Neural cell (in vitro differentiated cells): ENCODE results near the gene RAB18.

Source experiments
- EP300 ChIP-seq: fragments of 450-650 bp; conservative IDR thresholded peaks from 2 replicates; pipeline ENCODE4 v1.6.1; 2014; ENCODE audit warnings: antibody characterized with exemption, mild to moderate bottlenecking, moderate library complexity; ENCODE audit not compliant: poor library complexity, severe bottlenecking
- EZH2 ChIP-seq: fragments of 200-600, 300-800 bp; shearing (Covaris generic), sonication (generic); IDR thresholded peaks from 2 replicates; pipeline ENCODE4 v1.6.1; 2014; ENCODE audit warnings: antibody characterized with exemption, low read length, borderline replicate concordance, mild to moderate bottlenecking; ENCODE audit not compliant: insufficient read depth, poor library complexity, severe bottlenecking
- POLR2AphosphoS5 ChIP-seq: IDR thresholded peaks from 2 replicates; pipeline ENCODE4 v1.6.1; 2012
- RAD21 ChIP-seq: fragments of 450-650 bp; conservative IDR thresholded peaks from 2 replicates; pipeline ENCODE4 v1.6.1; 2014; ENCODE audit warnings: antibody characterized with exemption, mild to moderate bottlenecking, moderate library complexity
- SMC3 ChIP-seq: fragments of 450-650 bp; conservative IDR thresholded peaks from 2 replicates; pipeline ENCODE4 v1.6.1; 2014; ENCODE audit warnings: antibody characterized with exemption, mild to moderate bottlenecking, moderate library complexity; ENCODE audit not compliant: poor library complexity
- TAF1 ChIP-seq: IDR thresholded peaks from 2 replicates; pipeline ENCODE4 v1.6.1; 2012; ENCODE audit warnings: low read depth
- TF ChIP-seq, protein P1 (sequence below): fragments of 450-650 bp; IDR thresholded peaks from 2 replicates; pipeline ENCODE4 v1.5.1; 2014; ENCODE audit warnings: antibody characterized with exemption, mild to moderate bottlenecking, moderate library complexity; ENCODE audit not compliant: poor library complexity, severe bottlenecking
- TF ChIP-seq, protein P2 (sequence below): IDR thresholded peaks from 2 replicates; pipeline ENCODE4 v1.6.1; 2012; ENCODE audit warnings: borderline replicate concordance

DNA sequence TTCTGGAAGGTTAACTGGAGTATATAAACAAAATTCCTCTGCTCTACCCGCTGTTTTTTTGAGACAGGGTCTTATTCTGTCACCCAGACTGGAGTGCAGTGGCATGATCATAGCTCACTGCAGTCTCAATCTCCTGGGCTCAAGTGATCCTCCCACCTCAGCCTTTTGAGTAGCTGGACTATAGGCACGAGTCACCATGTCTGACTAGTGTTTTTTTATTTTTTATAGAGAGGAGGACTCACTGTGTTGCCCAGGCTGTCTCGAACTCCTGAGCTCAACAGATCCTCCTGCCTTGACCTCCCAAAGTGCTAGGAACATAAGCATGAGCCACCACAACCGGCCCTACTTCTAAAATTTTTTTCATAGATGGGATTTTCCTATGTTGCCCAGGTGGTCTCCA, 2.2 kb downstream of the RAB18 start:
- TF ChIP-seq, protein P1, sequence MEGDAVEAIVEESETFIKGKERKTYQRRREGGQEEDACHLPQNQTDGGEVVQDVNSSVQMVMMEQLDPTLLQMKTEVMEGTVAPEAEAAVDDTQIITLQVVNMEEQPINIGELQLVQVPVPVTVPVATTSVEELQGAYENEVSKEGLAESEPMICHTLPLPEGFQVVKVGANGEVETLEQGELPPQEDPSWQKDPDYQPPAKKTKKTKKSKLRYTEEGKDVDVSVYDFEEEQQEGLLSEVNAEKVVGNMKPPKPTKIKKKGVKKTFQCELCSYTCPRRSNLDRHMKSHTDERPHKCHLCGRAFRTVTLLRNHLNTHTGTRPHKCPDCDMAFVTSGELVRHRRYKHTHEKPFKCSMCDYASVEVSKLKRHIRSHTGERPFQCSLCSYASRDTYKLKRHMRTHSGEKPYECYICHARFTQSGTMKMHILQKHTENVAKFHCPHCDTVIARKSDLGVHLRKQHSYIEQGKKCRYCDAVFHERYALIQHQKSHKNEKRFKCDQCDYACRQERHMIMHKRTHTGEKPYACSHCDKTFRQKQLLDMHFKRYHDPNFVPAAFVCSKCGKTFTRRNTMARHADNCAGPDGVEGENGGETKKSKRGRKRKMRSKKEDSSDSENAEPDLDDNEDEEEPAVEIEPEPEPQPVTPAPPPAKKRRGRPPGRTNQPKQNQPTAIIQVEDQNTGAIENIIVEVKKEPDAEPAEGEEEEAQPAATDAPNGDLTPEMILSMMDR: no peak
- TF ChIP-seq SMC3: no peak
- TF ChIP-seq EZH2: no peak
- no peak for TF ChIP-seq POLR2AphosphoS5
- TF ChIP-seq EP300: no peak
- no peak for TF ChIP-seq RAD21
- TF ChIP-seq TAF1: no peak
- TF ChIP-seq, protein P2, sequence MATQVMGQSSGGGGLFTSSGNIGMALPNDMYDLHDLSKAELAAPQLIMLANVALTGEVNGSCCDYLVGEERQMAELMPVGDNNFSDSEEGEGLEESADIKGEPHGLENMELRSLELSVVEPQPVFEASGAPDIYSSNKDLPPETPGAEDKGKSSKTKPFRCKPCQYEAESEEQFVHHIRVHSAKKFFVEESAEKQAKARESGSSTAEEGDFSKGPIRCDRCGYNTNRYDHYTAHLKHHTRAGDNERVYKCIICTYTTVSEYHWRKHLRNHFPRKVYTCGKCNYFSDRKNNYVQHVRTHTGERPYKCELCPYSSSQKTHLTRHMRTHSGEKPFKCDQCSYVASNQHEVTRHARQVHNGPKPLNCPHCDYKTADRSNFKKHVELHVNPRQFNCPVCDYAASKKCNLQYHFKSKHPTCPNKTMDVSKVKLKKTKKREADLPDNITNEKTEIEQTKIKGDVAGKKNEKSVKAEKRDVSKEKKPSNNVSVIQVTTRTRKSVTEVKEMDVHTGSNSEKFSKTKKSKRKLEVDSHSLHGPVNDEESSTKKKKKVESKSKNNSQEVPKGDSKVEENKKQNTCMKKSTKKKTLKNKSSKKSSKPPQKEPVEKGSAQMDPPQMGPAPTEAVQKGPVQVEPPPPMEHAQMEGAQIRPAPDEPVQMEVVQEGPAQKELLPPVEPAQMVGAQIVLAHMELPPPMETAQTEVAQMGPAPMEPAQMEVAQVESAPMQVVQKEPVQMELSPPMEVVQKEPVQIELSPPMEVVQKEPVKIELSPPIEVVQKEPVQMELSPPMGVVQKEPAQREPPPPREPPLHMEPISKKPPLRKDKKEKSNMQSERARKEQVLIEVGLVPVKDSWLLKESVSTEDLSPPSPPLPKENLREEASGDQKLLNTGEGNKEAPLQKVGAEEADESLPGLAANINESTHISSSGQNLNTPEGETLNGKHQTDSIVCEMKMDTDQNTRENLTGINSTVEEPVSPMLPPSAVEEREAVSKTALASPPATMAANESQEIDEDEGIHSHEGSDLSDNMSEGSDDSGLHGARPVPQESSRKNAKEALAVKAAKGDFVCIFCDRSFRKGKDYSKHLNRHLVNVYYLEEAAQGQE: no peak
